SU-DHL-6 (cell line): ENCODE data around the gene SEMA3C.

Experiments used
- CTCF ChIP-seq: fragments of 200-600 bp; sonication (generic); IDR thresholded peaks from one replicate; pipeline ENCODE4 v1.5.1; 2017; ENCODE audit warnings: antibody characterized with exemption, mild to moderate bottlenecking, low read length, moderate library complexity; ENCODE audit not compliant: insufficient read depth, poor library complexity, severe bottlenecking
- EZH2phosphoT487 ChIP-seq: fragments of 200-600 bp; sonication (generic), shearing (Covaris generic); conservative IDR thresholded peaks from 2 replicates; pipeline ENCODE4 v1.6.1; 2018; ENCODE audit warnings: mild to moderate bottlenecking, antibody characterized with exemption, low read length, moderate library complexity, mixed read lengths

GRCh38 chr7:80932536-80932935, 13.7 kb upstream of the SEMA3C start:
- TF ChIP-seq CTCF, result no peak
- TF ChIP-seq EZH2phosphoT487, result no peak
